HepG2 (cell line): ENCODE measurements around the gene PRSS33. TPM values are rescaled to one million over a fixed set of nuclear protein-coding genes. Genes with fewer than 3 reads are reported as not detected.

Source experiments
- AKAP8 ChIP-seq: sonication (generic); formaldehyde crosslinking; IDR thresholded peaks from 2 replicates; pipeline ENCODE4 v1.5.1; 2020; ENCODE audit warnings: mild to moderate bottlenecking, missing genetic modification reagents
- CC2D1A ChIP-seq: sonication (generic); formaldehyde crosslinking; IDR thresholded peaks from 2 replicates; pipeline ENCODE4 v1.8.1; 2023; ENCODE audit warnings: mild to moderate bottlenecking, missing genetic modification reagents
- CENPT ChIP-seq: sonication (generic); formaldehyde crosslinking; IDR thresholded peaks from 2 replicates; pipeline ENCODE4 v1.8.0; 2022; ENCODE audit warnings: low read depth, mild to moderate bottlenecking, moderate library complexity, missing genetic modification reagents
- DPF2 ChIP-seq: sonication (generic); formaldehyde crosslinking; IDR thresholded peaks from 2 replicates; pipeline ENCODE4 v1.4.0; 2020; ENCODE audit warnings: mild to moderate bottlenecking, low read depth, missing genetic modification reagents, borderline replicate concordance
- FOXK1 ChIP-seq: sonication (generic); formaldehyde crosslinking; IDR thresholded peaks from 2 replicates; pipeline ENCODE4 v1.4.0; 2020; ENCODE audit warnings: low read depth, missing genetic modification reagents, borderline replicate concordance
- HNRNPK ChIP-seq: fragments of 200-400 bp; formaldehyde crosslinking; IDR thresholded peaks from 2 replicates; pipeline ENCODE4 v1.6.1; 2018; ENCODE audit warnings: low read length, low read depth, moderate library complexity, mild to moderate bottlenecking; ENCODE audit not compliant: poor library complexity, severe bottlenecking
- HNRNPL ChIP-seq: fragments of 200-400 bp; formaldehyde crosslinking; IDR thresholded peaks from 2 replicates; pipeline ENCODE4 v1.6.1; 2017; ENCODE audit warnings: mild to moderate bottlenecking, low read depth, low read length
- HOXA3 ChIP-seq: sonication (generic); formaldehyde crosslinking; IDR thresholded peaks from 2 replicates; pipeline ENCODE4 v1.5.0; 2020; ENCODE audit warnings: missing genetic modification reagents
- PHF20 ChIP-seq: sonication (generic); formaldehyde crosslinking; IDR thresholded peaks from 2 replicates; pipeline ENCODE4 v1.5.0; 2020; ENCODE audit warnings: mild to moderate bottlenecking, missing genetic modification reagents
- SPEN ChIP-seq: sonication (generic); formaldehyde crosslinking; IDR thresholded peaks from 2 replicates; pipeline ENCODE4 v1.5.1; 2020; ENCODE audit warnings: low read depth, mild to moderate bottlenecking, missing genetic modification reagents
- TFDP1 ChIP-seq: IDR thresholded peaks from 2 replicates; pipeline ENCODE4 v1.6.1; 2016; ENCODE audit warnings: missing compliant biosample characterization, missing genetic modification reagents, borderline replicate concordance
- ZNF670 ChIP-seq: sonication (generic); formaldehyde crosslinking; IDR thresholded peaks from 2 replicates; pipeline ENCODE4 v1.8.0; 2022; ENCODE audit warnings: mild to moderate bottlenecking, missing genetic modification reagents, borderline replicate concordance
- ZNF749 ChIP-seq: sonication (generic); formaldehyde crosslinking; IDR thresholded peaks from 2 replicates; pipeline ENCODE4 v1.8.0; 2022; ENCODE audit warnings: mild to moderate bottlenecking, missing genetic modification reagents, moderate library complexity, borderline replicate concordance
- ZNF773 ChIP-seq: sonication (generic); formaldehyde crosslinking; IDR thresholded peaks from 2 replicates; pipeline ENCODE4 v1.4.0; 2020; ENCODE audit warnings: missing genetic modification reagents, borderline replicate concordance
- polyA plus RNA-seq, 8 experiments: library from polyadenylated mRNA; depleted of rRNA in 3 of 8; stranded (reverse) in 7 of 8; unstranded in 1 of 8; fragments of >200 nt; fragmentation: Illumina TruSeq in 4 of 8; extraction: Trizol in 4 of 8; gene quantifications; 2 replicates each; pipeline versions ENCODE4 v1.2.1 to v1.2.3, GENCODE V29; 2011 to 2016; ENCODE audit warnings: low read depth in 4 of 8, missing spikeins in 1 of 8, mixed read lengths in 1 of 8; ENCODE audit not compliant: insufficient read depth in 1 of 8
- total RNA-seq, 5 experiments: library from RNA; depleted of rRNA; stranded (reverse); fragments of >200 nt; fragmentation: Illumina TruSeq; extraction: Trizol; gene quantifications; 2 replicates each; pipeline ENCODE4 v1.2.3, GENCODE V29; 2016; ENCODE audit warnings: low read depth in 1 of 5
- TF ChIP-seq, protein P1 (sequence below): sonication (generic); formaldehyde crosslinking; IDR thresholded peaks from 2 replicates; pipeline ENCODE4 v1.8.0; 2022; ENCODE audit warnings: low read depth, missing genetic modification reagents
- TF ChIP-seq, protein P2 (sequence below): sonication (generic); formaldehyde crosslinking; conservative IDR thresholded peaks from 2 replicates; pipeline ENCODE4 v1.5.0; 2020; ENCODE audit warnings: missing genetic modification reagents
- TF ChIP-seq, protein P3 (sequence below): sonication (generic); formaldehyde crosslinking; IDR thresholded peaks from 2 replicates; pipeline ENCODE4 v1.4.0; 2020; ENCODE audit warnings: mild to moderate bottlenecking, missing genetic modification reagents
- TF ChIP-seq, protein P4 (sequence below): sonication (generic); formaldehyde crosslinking; IDR thresholded peaks from 2 replicates; pipeline ENCODE4 v1.8.0; 2022; ENCODE audit warnings: missing genetic modification reagents, mild to moderate bottlenecking, moderate library complexity, borderline replicate concordance

The PRSS33 gene
- total and polyA plus RNA-seq, 2 of the 13 experiments (the other 11 are each of a cell fraction or from before 2014, with no cell fraction given): not detected

DNA sequence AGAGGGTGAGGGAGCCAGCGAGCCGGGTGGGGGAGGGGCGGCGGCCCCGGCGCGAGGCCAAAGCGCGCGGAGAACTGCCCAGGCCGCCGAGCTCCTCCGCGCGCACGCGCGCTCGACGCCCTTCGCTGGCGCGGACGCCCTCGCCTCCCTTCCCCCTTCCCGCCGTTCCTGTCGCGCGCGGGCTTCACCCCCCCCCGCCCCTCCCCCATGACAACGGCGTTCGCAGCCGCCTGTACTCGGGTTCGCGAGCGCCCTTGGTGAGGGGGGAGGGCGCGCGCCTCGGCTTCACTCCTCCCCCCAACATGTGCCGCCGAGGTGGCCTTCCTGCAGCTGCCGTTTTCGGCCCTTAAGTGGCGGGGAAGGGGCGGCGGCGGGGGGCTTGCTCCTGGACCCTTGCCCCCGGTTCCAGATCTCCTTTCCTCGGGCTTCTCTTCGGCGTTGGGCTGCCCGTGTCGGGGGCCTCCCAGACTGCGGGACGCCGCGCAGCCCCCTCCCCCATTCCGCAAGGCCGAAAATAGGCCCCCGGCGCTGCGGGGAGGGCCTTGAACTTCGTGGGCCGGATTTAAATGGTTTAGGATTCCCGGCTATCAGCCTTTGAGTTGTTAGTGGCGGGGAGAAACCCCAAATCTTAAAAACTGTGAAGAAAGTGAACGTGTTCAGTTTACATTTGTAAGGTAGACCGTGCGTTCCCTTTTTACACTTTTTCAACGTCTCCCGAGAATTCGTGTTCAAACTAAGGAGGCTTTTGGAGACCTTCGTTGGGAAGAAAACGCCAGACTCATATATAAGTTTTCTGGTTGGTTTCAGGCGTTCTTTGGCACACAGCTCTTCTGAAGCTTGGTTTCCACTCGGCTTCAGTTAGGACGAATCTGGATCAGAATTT lies 34.3 kb downstream of the PRSS33 start (continued):
- TF ChIP-seq, protein P1, sequence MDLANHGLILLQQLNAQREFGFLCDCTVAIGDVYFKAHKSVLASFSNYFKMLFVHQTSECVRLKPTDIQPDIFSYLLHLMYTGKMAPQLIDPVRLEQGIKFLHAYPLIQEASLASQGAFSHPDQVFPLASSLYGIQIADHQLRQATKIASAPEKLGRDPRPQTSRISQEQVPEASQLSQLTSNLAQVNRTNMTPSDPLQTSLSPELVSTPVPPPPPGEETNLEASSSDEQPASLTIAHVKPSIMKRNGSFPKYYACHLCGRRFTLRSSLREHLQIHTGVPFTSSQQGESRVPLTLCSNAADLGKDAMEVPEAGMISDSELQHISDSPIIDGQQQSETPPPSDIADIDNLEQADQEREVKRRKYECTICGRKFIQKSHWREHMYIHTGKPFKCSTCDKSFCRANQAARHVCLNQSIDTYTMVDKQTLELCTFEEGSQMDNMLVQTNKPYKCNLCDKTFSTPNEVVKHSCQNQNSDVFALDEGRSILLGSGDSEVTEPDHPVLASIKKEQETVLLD (CRISPR knock-in tag): 0 out of 2 replicates have a peak, but pooled peaks have one; percentile 40
- TF ChIP-seq ZNF670: no peak
- TF ChIP-seq HNRNPL: 0 out of 2 replicates have a peak, but pooled peaks have one; percentile 23
- TF ChIP-seq TFDP1 (CRISPR knock-in tag): peak; percentile 29; the same call in 1 of the 2 replicates
- TF ChIP-seq, protein P2, sequence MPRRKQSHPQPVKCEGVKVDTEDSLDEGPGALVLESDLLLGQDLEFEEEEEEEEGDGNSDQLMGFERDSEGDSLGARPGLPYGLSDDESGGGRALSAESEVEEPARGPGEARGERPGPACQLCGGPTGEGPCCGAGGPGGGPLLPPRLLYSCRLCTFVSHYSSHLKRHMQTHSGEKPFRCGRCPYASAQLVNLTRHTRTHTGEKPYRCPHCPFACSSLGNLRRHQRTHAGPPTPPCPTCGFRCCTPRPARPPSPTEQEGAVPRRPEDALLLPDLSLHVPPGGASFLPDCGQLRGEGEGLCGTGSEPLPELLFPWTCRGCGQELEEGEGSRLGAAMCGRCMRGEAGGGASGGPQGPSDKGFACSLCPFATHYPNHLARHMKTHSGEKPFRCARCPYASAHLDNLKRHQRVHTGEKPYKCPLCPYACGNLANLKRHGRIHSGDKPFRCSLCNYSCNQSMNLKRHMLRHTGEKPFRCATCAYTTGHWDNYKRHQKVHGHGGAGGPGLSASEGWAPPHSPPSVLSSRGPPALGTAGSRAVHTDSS (CRISPR knock-in tag): no peak
- 0 out of 2 replicates have a peak, but pooled peaks have one; percentile 16 for TF ChIP-seq ZNF749
- no peak for TF ChIP-seq HOXA3
- 0 out of 2 replicates have a peak, but pooled peaks have one; percentile 29 for TF ChIP-seq DPF2 (CRISPR knock-in tag)
- TF ChIP-seq, protein P3, sequence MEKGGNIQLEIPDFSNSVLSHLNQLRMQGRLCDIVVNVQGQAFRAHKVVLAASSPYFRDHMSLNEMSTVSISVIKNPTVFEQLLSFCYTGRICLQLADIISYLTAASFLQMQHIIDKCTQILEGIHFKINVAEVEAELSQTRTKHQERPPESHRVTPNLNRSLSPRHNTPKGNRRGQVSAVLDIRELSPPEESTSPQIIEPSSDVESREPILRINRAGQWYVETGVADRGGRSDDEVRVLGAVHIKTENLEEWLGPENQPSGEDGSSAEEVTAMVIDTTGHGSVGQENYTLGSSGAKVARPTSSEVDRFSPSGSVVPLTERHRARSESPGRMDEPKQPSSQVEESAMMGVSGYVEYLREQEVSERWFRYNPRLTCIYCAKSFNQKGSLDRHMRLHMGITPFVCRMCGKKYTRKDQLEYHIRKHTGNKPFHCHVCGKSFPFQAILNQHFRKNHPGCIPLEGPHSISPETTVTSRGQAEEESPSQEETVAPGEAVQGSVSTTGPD: no peak
- no peak for TF ChIP-seq FOXK1
- no peak for TF ChIP-seq PHF20 (CRISPR knock-in tag)
- TF ChIP-seq AKAP8: 0 out of 2 replicates have a peak, but pooled peaks have one; percentile 9
- TF ChIP-seq, protein P4, sequence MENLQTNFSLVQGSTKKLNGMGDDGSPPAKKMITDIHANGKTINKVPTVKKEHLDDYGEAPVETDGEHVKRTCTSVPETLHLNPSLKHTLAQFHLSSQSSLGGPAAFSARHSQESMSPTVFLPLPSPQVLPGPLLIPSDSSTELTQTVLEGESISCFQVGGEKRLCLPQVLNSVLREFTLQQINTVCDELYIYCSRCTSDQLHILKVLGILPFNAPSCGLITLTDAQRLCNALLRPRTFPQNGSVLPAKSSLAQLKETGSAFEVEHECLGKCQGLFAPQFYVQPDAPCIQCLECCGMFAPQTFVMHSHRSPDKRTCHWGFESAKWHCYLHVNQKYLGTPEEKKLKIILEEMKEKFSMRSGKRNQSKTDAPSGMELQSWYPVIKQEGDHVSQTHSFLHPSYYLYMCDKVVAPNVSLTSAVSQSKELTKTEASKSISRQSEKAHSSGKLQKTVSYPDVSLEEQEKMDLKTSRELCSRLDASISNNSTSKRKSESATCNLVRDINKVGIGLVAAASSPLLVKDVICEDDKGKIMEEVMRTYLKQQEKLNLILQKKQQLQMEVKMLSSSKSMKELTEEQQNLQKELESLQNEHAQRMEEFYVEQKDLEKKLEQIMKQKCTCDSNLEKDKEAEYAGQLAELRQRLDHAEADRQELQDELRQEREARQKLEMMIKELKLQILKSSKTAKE (CRISPR knock-in tag): no peak
- TF ChIP-seq CENPT: peak; percentile 59; the same call in 1 of the 2 replicates
- TF ChIP-seq ZNF773 (CRISPR knock-in tag): no peak
- no peak for TF ChIP-seq CC2D1A (CRISPR knock-in tag)
- no peak for TF ChIP-seq SPEN
- TF ChIP-seq HNRNPK: peak; percentile 88
